GM23248 (cell line): ENCODE results near the gene CLDN7.

Source experiments
- EZH2 ChIP-seq: fragments of 200-600 bp; sonication (generic); IDR thresholded peaks from 2 replicates; pipeline ENCODE4 v1.6.1; 2018; ENCODE audit warnings: antibody characterized with exemption, mild to moderate bottlenecking; ENCODE audit not compliant: insufficient read depth, poor library complexity, severe bottlenecking
- EZH2phosphoT487 ChIP-seq: fragments of 200-600 bp; sonication (generic); IDR thresholded peaks from 2 replicates; pipeline ENCODE4 v1.6.1; 2018; ENCODE audit warnings: antibody characterized with exemption, moderate library complexity, mild to moderate bottlenecking, low read depth; ENCODE audit not compliant: insufficient read depth

GRCh38 chr17:7306911-7307685 lies 44.8 kb upstream of the CLDN7 start, which contains the start of gene EIF5A:
- TF ChIP-seq EZH2phosphoT487, result no peak
- no peak for TF ChIP-seq EZH2
